DMS 273 (cell line): ENCODE results near the gene JAK1.
"Not testable (repeated sequence)": the region's sequence is repeated elsewhere in the genome, so short reads cannot be mapped to it uniquely, and the experiment has no call there.

ENCODE experiments used
- DNase-seq: peaks from one replicate; lab custom pipeline; 2025; ENCODE audit not compliant: unreplicated experiment; lab: John Stamatoyannopoulos, UW

The JAK1 gene

DNA sequence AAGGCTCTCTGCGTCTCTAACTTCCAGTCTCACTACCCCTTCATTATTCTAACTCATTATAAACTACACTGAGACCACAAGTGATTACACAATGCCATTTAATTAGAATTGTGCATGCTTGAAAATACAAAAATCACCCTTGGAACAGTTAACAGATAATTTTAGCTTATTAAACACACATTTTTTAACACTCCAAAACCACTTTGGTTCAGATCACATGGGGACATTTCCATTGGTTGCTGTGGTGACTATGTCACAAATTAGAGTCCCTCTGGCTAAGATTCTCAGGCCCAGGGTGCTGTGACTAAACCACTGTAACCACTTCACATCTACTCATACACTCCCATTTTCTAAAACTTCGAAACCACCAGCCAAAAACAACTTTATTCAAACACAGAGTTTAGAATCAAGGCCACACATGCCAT, 43.0 kb downstream of the JAK1 start:
- no peak for DNase-seq

DNA sequence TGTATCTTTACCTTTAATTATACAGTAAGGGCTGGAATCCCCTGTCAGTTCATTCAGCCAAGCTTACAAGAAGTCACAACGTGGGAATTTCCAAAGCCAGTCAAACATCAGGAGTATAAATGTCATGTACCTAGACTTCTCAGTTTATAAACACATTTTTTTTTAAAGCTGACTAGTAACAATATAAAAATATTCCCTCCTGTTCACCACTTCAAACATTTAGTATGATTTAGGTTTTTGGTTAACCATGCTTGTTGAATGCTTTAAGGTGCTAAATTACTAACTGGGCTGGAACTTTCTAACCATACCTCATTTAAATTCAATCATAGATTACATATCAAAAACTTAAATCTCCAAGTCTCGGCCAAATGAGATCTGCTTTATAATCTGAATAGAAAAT, 44.0 kb downstream of the JAK1 start:
- no peak for DNase-seq

GRCh38 chr1:64921771-64922170, 44.6 kb downstream of the JAK1 start:
- DNase-seq: no peak

DNA sequence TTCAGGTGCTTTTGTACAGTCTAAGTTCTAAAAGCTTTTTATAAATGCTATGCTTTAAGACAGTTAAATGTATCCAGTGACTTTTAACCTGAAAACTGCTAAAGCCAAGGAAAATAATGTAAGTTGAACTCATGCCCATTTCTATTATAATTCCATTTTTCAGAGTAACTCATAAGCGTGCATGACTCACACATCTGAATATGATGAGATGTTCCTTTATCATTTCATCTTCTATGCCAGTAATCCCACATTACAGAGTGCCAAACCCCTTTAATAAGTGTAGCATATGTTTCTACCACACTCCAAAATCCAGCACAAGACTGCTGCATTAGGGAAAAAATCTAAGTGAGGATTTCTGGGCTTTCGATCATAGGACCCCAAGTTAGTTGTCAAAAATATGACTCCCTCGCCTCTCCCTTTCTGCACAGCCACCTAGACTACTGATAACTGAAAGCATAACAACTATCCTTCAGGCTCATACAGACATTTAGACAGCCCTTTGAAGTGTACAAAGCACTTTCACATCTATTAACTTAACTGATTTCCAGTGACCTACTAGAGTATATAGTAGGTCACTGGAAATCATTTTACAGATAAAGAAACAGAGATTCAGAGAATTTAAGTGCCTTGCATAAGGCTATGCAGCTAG, 45.3 kb downstream of the JAK1 start:
- no peak for DNase-seq

- DNase-seq: not testable (repeated sequence)
Observed at GRCh38 chr1:64919120-64919519, 47.2 kb downstream of the JAK1 start.

DNA sequence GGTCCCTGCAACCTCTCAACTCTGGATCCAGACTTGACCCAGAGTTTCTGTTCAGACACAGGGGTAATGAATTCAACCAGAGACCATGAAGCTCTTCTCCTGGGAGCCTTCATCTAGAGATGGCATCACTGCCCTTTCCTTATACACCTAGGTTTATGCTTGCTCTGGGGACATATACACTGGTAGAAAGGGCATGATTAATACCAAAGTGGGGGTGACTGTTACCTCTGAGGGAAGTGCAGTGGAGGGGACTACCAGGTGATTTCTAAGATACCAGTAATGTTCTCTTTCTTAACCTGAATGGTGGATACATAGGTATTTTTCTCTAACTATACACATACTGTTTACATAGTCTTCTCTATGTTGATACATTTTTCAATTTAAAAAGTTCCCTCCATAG, 48.4 kb downstream of the JAK1 start:
- DNase-seq: no peak

- DNase-seq: peak; percentile 38
Observed at GRCh38 chr1:64917328-64917861, 49.0 kb downstream of the JAK1 start.

- no peak for DNase-seq
Observed at GRCh38 chr1:64915381-64916274, 50.7 kb downstream of the JAK1 start.

GRCh38 chr1:64913361-64914015, 52.9 kb downstream of the JAK1 start:
- DNase-seq: no peak

DNA sequence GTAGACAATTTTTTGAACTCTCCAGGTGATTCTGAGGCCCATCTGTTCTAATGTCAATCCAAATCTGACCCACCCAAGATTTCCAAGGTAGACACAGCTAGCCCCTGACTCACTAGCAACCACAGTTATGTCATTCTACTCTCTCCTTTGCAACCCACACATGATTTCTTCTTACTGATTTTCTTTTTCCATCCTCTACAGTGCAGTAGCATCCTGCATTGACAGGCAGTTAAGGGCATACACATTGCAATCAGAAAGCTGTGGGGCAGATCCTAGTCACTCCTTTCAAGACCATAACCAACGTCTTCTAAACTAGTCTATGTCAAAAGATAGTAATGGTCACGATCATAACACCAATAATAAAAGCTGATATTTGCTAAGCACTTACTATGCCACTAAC, 54.2 kb downstream of the JAK1 start:
- DNase-seq: no peak

DNA sequence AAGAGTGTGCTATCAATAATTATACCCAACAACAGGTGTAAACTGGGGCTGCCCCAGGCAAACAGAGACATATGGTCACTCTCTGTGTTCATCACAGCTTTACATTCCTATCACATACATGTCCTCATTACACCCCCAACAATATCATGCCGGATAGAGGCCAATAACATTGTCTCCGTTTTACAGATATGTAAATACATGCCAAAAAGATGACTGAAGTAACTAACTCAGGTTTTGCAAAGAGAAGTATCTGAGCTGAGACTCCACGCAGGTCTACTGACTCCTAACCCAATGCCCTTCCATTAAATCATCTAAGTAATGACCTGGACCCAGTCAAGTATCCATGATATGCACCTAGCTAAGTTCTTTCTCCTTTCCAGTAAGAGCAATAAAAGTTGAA, 55.0 kb downstream of the JAK1 start:
- no peak for DNase-seq

DNA sequence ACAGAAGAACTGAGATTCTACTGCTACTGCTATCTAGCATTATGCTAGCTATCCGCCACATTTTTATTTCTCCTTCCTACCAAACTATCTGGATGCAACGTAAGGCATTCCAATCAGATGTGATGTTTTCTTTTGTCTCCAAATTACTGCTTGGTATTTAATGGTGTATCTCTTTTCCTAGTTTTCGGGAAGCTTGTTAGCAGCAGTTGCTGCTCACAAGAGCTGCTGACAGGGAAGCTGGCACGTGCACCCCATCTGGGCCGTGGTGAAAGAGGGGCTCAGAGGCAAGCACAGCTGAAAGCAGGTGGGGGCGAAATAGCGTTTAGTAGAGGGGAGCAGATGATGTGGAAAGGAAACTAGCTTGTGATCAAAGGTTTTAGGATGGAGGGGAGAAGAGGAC, 57.3 kb downstream of the JAK1 start:
- peak; percentile 8 for DNase-seq

GRCh38 chr1:64908575-64908974, 57.8 kb downstream of the JAK1 start:
- DNase-seq: no peak

DNA sequence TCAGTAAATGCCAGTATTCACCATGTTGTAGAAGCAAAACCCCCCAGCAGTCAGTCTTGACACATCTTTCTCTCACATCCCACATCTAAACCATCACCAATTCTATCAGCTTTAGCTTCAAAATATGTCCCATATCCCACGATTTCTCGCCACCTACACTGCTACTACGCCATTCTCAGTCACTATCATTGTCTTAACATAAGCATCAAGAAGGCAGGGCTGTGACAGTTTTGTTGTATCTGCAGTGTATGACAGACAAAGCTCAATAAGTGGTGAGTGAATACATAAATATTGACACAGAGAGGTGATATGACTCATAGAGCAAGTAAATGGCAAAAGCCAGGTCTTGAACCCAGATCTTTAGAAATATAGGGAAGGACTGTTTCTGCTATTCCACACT, 59.9 kb downstream of the JAK1 start:
- no peak for DNase-seq

DNA sequence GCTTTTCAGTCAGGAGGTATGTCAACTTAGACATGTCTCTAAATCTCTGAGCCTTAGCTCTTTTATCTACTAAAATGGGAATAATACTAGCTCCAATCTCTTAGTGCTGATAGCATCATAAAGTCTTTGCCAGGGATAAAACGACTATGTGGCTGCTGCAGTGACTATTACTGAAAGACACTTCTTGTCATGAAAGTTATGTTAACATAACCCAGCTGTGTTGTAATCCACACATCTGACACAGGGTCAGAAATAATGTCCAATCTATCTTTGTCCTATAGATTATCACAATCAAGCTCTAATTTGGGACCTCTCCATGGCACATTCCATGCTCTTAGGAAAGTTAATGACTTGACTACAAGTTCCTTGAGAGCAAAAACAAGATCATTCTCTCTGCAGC, 62.8 kb downstream of the JAK1 start:
- no peak for DNase-seq

GRCh38 chr1:64901663-64902062, 64.7 kb downstream of the JAK1 start:
- no peak for DNase-seq

DNA sequence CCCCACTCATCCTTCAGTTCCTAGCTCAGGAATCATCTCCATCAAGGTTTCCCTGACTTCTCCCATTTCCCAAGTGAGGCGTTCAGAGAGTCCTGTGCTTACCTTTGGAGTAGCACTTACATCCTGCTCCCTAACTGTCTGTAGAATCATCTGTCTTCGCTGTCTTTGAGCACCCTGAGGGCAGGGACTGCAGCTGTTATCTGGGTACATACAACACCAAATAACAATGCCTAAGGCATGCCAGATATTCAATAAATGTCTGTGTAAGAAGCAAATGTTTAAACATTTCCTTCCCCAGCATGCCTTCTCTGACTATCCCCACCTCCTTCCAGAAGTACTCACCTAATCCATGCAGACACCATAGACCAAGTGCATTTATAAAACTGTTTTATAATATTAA, 65.4 kb downstream of the JAK1 start:
- DNase-seq: no peak

- DNase-seq: peak; percentile 57
Observed at GRCh38 chr1:64898107-64898861, 68.1 kb downstream of the JAK1 start.

DNA sequence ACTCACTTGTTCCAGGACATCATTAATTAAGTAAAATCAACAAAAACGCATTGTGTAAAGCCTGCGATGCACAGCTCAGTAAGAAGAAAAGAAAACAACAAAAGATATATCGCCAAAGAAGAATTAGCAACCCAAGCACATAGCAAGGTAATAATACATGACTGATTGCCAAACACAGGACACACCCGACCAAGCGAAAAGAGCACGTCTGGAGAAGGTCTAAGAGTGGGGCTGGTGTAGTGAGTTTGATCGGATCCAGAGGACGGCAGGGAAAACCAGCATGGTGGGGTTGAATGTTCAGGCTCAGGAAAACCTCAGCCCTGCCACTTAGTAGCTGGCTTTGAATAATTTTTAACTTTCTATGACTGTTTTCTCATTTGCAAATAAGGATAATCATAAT, 69.8 kb downstream of the JAK1 start:
- no peak for DNase-seq

GRCh38 chr1:64895500-64895899, 70.8 kb downstream of the JAK1 start:
- no peak for DNase-seq
